Measurements from ENCODE around the gene STK17B. TPM values are rescaled to one million over a fixed set of nuclear protein-coding genes. Genes with fewer than 3 reads are reported as not detected.
A peak's percentile ranks its signal among the peaks of the same experiment; 100 is the strongest.

The STK17B gene
- total RNA-seq, 1 donor: 114 TPM

DNA sequence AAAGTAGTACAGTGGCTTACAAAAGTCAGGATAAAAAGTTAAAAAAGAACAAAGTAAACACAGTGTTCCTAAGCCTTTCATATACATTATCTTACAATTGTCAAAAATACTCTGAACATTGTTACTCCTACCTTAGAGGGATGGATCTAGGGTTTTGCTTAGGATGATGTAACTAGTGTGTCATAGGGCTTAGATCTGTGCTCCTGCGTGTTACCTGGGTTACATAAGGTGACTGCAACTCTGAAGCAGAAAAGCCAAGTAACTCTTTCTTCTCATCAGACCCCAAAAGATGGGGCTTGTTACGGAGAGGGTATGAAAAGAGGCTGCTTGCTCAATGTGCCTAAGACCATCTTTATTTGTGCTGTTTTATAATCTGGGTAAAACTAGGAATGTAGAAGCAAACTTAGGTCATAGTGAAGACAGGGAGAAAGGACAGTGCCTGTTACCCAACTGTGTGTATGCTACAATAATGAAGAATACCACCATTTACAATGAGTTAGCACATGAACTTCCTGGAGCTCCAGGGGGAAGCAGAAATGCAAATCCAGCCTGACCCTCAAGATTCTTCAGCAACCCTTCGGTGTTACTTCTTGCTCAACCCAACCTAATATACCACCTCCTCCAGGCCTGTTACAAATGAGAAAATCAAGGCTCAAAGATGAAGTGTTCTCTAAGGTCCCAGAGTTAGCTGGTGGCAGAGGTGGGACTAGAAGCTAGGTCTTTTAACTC lies 42.0 kb upstream of the STK17B start:
- DNase-seq (ENCODE audit: low read depth): no peak
- TF ChIP-seq CTCF (IDR thresholded peaks at IDR 0.05; ENCODE audit: insufficient read depth, low read length): no peak
- no peak overlapping the region for H3K4me3 ChIP-seq (ENCODE audit: low read depth, low read length)

DNA sequence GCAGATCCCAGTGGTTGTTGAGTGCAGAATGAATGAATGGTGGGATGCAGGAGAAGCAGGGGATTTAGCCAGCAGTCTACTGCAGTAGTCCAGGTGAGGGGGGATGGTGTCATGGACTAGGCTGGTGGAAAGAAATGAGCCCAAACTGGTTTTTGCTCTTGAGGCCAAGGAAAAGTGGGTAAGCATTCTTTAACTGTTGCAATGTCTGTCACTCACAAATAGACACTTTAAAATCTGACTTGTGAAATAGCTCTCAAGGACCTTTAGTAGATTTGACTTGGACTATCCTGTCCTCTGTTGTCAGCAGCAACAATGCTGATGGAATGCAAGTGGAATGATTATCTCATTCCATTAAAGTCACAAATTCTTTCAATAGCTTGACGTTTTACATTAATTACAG lies 37.5 kb upstream of the STK17B start:
- H3K4me3 ChIP-seq (ENCODE audit: low read depth, low read length): no peak overlapping the region
- DNase-seq (ENCODE audit: low read depth): no peak
- TF ChIP-seq CTCF (IDR thresholded peaks at IDR 0.05; ENCODE audit: insufficient read depth, low read length): no peak

- H3K4me3 ChIP-seq (ENCODE audit: low read depth, low read length): no peak overlapping the region
- no peak for DNase-seq (ENCODE audit: low read depth)
- no peak for TF ChIP-seq CTCF (IDR thresholded peaks at IDR 0.05; ENCODE audit: insufficient read depth, low read length)
Observed at GRCh38 chr2:196206804-196207203, 35.4 kb upstream of the STK17B start.

DNA sequence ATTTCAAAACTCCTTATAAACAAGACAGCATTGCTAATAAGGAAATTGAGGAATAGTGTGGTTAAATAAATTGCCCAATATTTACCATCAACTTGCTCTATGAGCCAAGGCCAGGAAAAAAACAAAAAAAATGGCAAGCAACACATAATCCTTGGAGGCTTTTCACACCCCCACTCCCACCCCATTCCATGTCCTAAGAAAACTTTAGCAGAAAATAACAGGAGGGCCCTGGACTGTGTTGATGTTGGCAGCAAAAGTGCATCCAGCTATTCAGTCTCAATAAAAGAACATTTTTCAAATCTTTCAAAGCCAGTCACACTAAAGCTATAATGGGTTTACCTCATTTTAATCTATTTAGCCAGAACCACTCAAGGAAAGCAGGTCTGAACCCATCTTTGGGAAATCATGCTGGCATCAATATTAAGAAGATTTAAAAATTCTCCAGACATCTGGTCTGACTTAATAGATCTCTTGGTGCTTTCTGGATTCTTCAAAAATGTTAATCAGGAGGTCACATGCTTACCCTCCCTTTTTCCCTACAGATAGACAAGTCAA lies 34.6 kb upstream of the STK17B start:
- no peak overlapping the region for H3K4me3 ChIP-seq (ENCODE audit: low read depth, low read length)
- DNase-seq (ENCODE audit: low read depth): peak; percentile 64
- TF ChIP-seq CTCF (IDR thresholded peaks at IDR 0.05; ENCODE audit: insufficient read depth, low read length): no peak

DNA sequence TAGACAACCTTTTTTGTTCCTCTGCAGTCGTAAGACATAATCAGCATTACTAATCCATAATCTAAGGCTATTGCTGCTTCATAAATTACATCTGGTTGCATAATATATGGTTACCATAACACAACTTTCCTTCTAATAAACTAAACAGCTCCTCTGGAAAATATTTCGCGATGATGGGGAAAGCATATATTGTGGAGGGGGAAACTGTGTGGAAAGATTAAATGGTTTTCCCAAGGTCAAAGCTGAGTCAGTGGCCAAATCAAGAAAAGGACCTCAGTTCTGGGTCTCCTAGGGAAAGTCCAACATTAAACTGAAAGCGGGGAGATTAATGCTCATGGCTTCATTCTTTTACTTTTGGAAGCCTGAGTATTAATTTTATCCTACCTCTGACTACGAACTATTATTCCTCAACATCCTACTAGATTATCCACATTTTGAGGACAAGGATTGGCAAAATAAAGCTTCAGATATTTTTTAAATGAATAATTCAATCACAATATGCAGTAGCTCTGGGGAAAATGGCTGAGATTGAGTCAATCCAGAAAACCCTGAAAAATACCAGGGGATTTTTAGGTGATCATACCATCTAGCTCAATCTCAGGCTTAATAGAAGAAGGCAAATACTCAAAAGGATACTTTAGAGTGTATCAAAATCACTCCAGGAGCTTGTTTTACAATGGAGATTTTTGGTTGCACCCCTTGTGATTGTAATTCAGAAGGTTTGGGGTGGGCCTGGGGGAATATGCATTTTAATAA lies 33.8 kb upstream of the STK17B start:
- TF ChIP-seq CTCF (IDR thresholded peaks at IDR 0.05; ENCODE audit: insufficient read depth, low read length): no peak
- DNase-seq (ENCODE audit: low read depth): no peak
- no peak overlapping the region for H3K4me3 ChIP-seq (ENCODE audit: low read depth, low read length)

- peak; percentile 25 for DNase-seq (ENCODE audit: low read depth)
- H3K4me3 ChIP-seq (ENCODE audit: low read depth, low read length): no peak overlapping the region
- TF ChIP-seq CTCF (IDR thresholded peaks at IDR 0.05; ENCODE audit: insufficient read depth, low read length): no peak
Observed at GRCh38 chr2:196201229-196202009, 30.0 kb upstream of the STK17B start.
